ENCODE measurements around the gene ANKDD1A.

- TF ChIP-seq CTCF (IDR thresholded peaks at IDR 0.05) (no peak), POLR2A (IDR thresholded peaks at IDR 0.05) (no peak)
Observed at GRCh38 chr15:64862408-64862807, 49.3 kb upstream of the ANKDD1A start.

Measured in esophagus squamous epithelium (tissue), 4 donors.